BLaER1 (cell line): Measurements from ENCODE around the gene SIAE.

Experiments
- H3K27ac ChIP-seq: shearing (Covaris generic); formaldehyde crosslinking; 2 replicates; pipeline ENCODE4 v1.8.1; 2022
- H3K27me3 ChIP-seq: shearing (Covaris generic); formaldehyde crosslinking; 2 replicates; pipeline ENCODE4 v1.8.1; 2022
- H3K36me3 ChIP-seq: shearing (Covaris generic); formaldehyde crosslinking; 2 replicates; pipeline ENCODE4 v1.8.1; 2022
- H3K4me1 ChIP-seq: shearing (Covaris generic); formaldehyde crosslinking; 2 replicates; pipeline ENCODE4 v1.8.1; 2022
- H3K4me2 ChIP-seq: shearing (Covaris generic); formaldehyde crosslinking; 2 replicates; pipeline ENCODE4 v1.8.1; 2022
- H3K4me3 ChIP-seq: shearing (Covaris generic); formaldehyde crosslinking; 2 replicates; pipeline ENCODE4 v1.8.1; 2022
- H3K9ac ChIP-seq: shearing (Covaris generic); formaldehyde crosslinking; 2 replicates; pipeline ENCODE4 v1.8.1; 2022
- H3K9me3 ChIP-seq: shearing (Covaris generic); formaldehyde crosslinking; 2 replicates; pipeline ENCODE4 v1.8.1; 2022
- H4K20me1 ChIP-seq: shearing (Covaris generic); formaldehyde crosslinking; 2 replicates; pipeline ENCODE4 v1.8.1; 2022
- Cebpa-rat ChIP-seq: shearing (Covaris generic); IDR thresholded peaks from 2 replicates; pipeline ENCODE4 v1.8.1; 2022

The SIAE gene

GRCh38 chr11:124586238-124586860 lies 87.2 kb downstream of the SIAE start:
- Histone ChIP-seq H4K20me1 (no peaks in the 10 kb centered on the region), H3K27me3 (no peaks in the 10 kb centered on the region), H3K9ac (no peak overlapping the region), H3K4me2 (no peak overlapping the region), H3K36me3 (no peaks in the 10 kb centered on the region), H3K4me3 (no peak overlapping the region), H3K4me1 (no peaks in the 10 kb centered on the region), H3K9me3 (no peaks in the 10 kb centered on the region), H3K27ac (no peak overlapping the region)
- no peak for TF ChIP-seq Cebpa-rat

GRCh38 chr11:124584681-124585372 lies 88.7 kb downstream of the SIAE start:
- no peak overlapping the region for H3K4me3 ChIP-seq
- no peaks in the 10 kb centered on the region for H3K27me3 ChIP-seq
- H3K9me3 ChIP-seq = no peaks in the 10 kb centered on the region
- no peaks in the 10 kb centered on the region for H4K20me1 ChIP-seq
- H3K9ac ChIP-seq = no peak overlapping the region
- no peaks in the 10 kb centered on the region for H3K4me1 ChIP-seq
- no peaks in the 10 kb centered on the region for H3K36me3 ChIP-seq
- no peak overlapping the region for H3K4me2 ChIP-seq
- no peak for TF ChIP-seq Cebpa-rat
- no peak overlapping the region for H3K27ac ChIP-seq

- no peaks in the 10 kb centered on the region for H3K36me3 ChIP-seq
- no peaks in the 10 kb centered on the region for H3K4me1 ChIP-seq
- no peaks in the 10 kb centered on the region for H4K20me1 ChIP-seq
- no peak overlapping the region for H3K4me3 ChIP-seq
- no peak for TF ChIP-seq Cebpa-rat
- H3K27me3 ChIP-seq = no peaks in the 10 kb centered on the region
- no peaks in the 10 kb centered on the region for H3K9me3 ChIP-seq
- H3K9ac ChIP-seq = no peak overlapping the region
- H3K27ac ChIP-seq = no peak overlapping the region
- no peak overlapping the region for H3K4me2 ChIP-seq
Measured at GRCh38 chr11:124583781-124584180, 89.8 kb downstream of the SIAE start.
